H1 (cell line): Measurements from ENCODE around the gene SECISBP2L.

Source experiments
- ASH2L ChIP-seq: fragments of 200-600, 300-600 bp; sonication (generic); IDR thresholded peaks from one replicate; pipeline ENCODE4 v1.7.1; 2017; ENCODE audit warnings: low read length
- POLR2AphosphoS5 ChIP-seq: IDR thresholded peaks from 2 replicates; pipeline ENCODE4 v1.6.1; 2011; ENCODE audit warnings: low read depth, low read length

DNA sequence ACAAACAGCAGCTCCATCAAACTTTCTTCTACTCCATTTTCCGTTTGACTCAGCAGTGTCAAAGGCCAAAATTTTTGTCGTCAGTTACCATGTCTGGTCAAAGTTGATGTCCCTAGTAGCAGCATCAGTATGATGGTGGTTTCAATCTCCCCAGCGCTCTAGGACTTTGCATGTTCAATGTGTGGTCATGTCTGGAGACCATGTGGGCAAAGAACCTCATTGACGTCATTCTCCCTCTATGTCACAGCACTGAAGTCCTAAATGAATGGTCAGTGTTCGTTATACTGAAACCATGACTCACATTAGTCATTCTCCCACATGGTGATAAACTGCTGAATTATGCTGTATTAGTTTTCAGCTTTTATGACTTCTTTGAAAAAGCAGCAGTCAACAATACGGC lies 105.7 kb downstream of the SECISBP2L start:
- TF ChIP-seq POLR2AphosphoS5 = no peak
- no peak for TF ChIP-seq ASH2L
